HepG2 (cell line): ENCODE data around the gene MRPS5. TPM values are rescaled to one million over a fixed set of nuclear protein-coding genes. Genes with fewer than 3 reads are reported as not detected.
A peak's percentile ranks its signal among the peaks of the same experiment; 100 is the strongest.

Experiments
- ATAC-seq: fragments of 200-7000 bp; cut with Tn5 transposase; 3 replicates; pipeline ENCODE4 v1.9.1; 2020; ENCODE audit warnings: mild to moderate bottlenecking, moderate library complexity
- BruUV-seq: library from RNA; stranded (reverse); fragments of 400-500 nt; replicated peaks from 2 replicates; lab custom pipeline; 2021; lab: Mats Ljungman, UMichigan
- CTCF ChIA-PET: fragments of 300-600 bp; formaldehyde crosslinking; extraction: SDS; loops from one replicate; lab custom pipeline; 2021; ENCODE audit warnings: low total read pairs, inconsistent platforms, low intra/inter-chr PET ratio; lab: Yijun Ruan, JAX
- POLR2A ChIA-PET: fragments of 350-600 bp; sonication (Branson Sonifier 250); formaldehyde crosslinking; loops from one replicate; lab custom pipeline; 2020; ENCODE audit warnings: antibody characterized with exemption, inconsistent platforms; lab: Yijun Ruan, JAX
- DNase-seq: peaks from one replicate; pipeline ENCODE4 v3.0.0-alpha.2; 2015; ENCODE audit warnings: low spot score
- FAIRE-seq: peaks from 3 replicates; lab custom pipeline; 2011; peaks lifted over from hg19 to GRCh38; lab: Jason Lieb, UNC
- H2AFZ ChIP-seq: one replicate; pipeline ENCODE4 v1.6.1; 2011; ENCODE audit warnings: low read length, inconsistent platforms
- H3K27ac ChIP-seq: fragments of 300-600 bp; 3 replicates; pipeline ENCODE4 v1.8.0; 2011; ENCODE audit warnings: mixed run types, mild to moderate bottlenecking, mixed read lengths, low read length, inconsistent platforms; ENCODE audit not compliant: insufficient read depth; ENCODE audit errors: extremely low read length
- H3K27me3 ChIP-seq, 2 experiments: fragments of 200-600 bp in 1 of 2; 2 replicates in 1 of 2; 3 replicates in 1 of 2; pipeline versions ENCODE4 v1.6.0 to v1.8.0; 2011; ENCODE audit warnings: low read length in 2 of 2, mild to moderate bottlenecking in 2 of 2, moderate library complexity in 2 of 2, inconsistent platforms in 1 of 2; ENCODE audit not compliant: insufficient read depth in 2 of 2, control insufficient read depth in 1 of 2
- H3K36me3 ChIP-seq, 2 experiments: fragments of 200-600 bp in 1 of 2; replicated peaks in 1 of 2; 2 replicates in 1 of 2; 3 replicates in 1 of 2; pipeline versions ENCODE4 v1.5.1 to v1.8.0; 2011; ENCODE audit warnings: low read length in 2 of 2, inconsistent platforms in 1 of 2; ENCODE audit not compliant: insufficient read depth in 2 of 2, control insufficient read depth in 1 of 2
- H3K4me1 ChIP-seq: 2 replicates; pipeline ENCODE4 v1.5.1; 2012; ENCODE audit warnings: low read length, inconsistent platforms; ENCODE audit not compliant: insufficient read depth
- H3K4me2 ChIP-seq: 2 replicates; pipeline ENCODE4 v1.6.0; 2011; ENCODE audit warnings: low read depth, low read length, inconsistent platforms
- H3K4me3 ChIP-seq, 3 experiments: fragments of 200-600 bp in 1 of 3; sonication (generic), shearing (Covaris generic) in 1 of 3; replicated peaks in 1 of 3; 2 replicates each; pipeline ENCODE4 v1.5.1; 2011 to 2016; ENCODE audit warnings: low read length in 3 of 3, inconsistent platforms in 2 of 3, low read depth in 2 of 3, mild to moderate bottlenecking in 2 of 3, control low read depth in 1 of 3, mixed read lengths in 1 of 3; ENCODE audit not compliant: insufficient read depth in 1 of 3
- H3K79me2 ChIP-seq: one replicate; pipeline ENCODE4 v1.6.1; 2011; ENCODE audit warnings: low read length, inconsistent platforms; ENCODE audit not compliant: insufficient read depth
- H3K9ac ChIP-seq: 2 replicates; pipeline ENCODE4 v1.6.0; 2011; ENCODE audit warnings: mild to moderate bottlenecking, low read depth, low read length, inconsistent platforms; ENCODE audit not compliant: insufficient read depth
- H3K9me3 ChIP-seq: 2 replicates; pipeline ENCODE4 v1.5.1; 2012; ENCODE audit warnings: mild to moderate bottlenecking, low read length
- H4K20me1 ChIP-seq: 2 replicates; pipeline ENCODE4 v1.6.0; 2011; ENCODE audit warnings: inconsistent platforms, mild to moderate bottlenecking, low read length, moderate library complexity; ENCODE audit not compliant: insufficient read depth
- BHLHE40 ChIP-seq: IDR thresholded peaks from 2 replicates; pipeline ENCODE4 v1.6.1; 2011; ENCODE audit warnings: low read length, improper control_type of control experiment
- FOSL2 ChIP-seq: sonication (generic); formaldehyde crosslinking; IDR thresholded peaks from 2 replicates; pipeline ENCODE4 v1.4.0; 2020; ENCODE audit warnings: missing genetic modification reagents
- HNRNPK ChIP-seq: fragments of 200-400 bp; formaldehyde crosslinking; IDR thresholded peaks from 2 replicates; pipeline ENCODE4 v1.6.1; 2018; ENCODE audit warnings: low read length, low read depth, moderate library complexity, mild to moderate bottlenecking; ENCODE audit not compliant: poor library complexity, severe bottlenecking
- MNT ChIP-seq: fragments of 450-650 bp; IDR thresholded peaks from 2 replicates; pipeline ENCODE4 v1.6.1; 2016
- MXD1 ChIP-seq: sonication (generic); formaldehyde crosslinking; IDR thresholded peaks from 2 replicates; pipeline ENCODE4 v1.4.0; 2020; ENCODE audit warnings: mild to moderate bottlenecking, missing genetic modification reagents
- ZBTB3 ChIP-seq: sonication (generic); formaldehyde crosslinking; IDR thresholded peaks from 2 replicates; pipeline ENCODE4 v1.4.0; 2020; ENCODE audit warnings: low read depth, mild to moderate bottlenecking, moderate library complexity, missing genetic modification reagents, borderline replicate concordance
- ZKSCAN5 ChIP-seq: sonication (generic); formaldehyde crosslinking; IDR thresholded peaks from 2 replicates; pipeline ENCODE4 v1.5.1; 2020; ENCODE audit warnings: mild to moderate bottlenecking, missing genetic modification reagents
- ZNF282 ChIP-seq: fragments of 450-650 bp; IDR thresholded peaks from 2 replicates; pipeline ENCODE4 v1.6.1; 2018; ENCODE audit not compliant: partially characterized antibody
- ZNF407 ChIP-seq: sonication (generic); formaldehyde crosslinking; IDR thresholded peaks from one replicate; pipeline ENCODE4 v1.5.1; 2020; ENCODE audit warnings: mild to moderate bottlenecking, missing genetic modification reagents; ENCODE audit errors: not compliant biosample characterization
- WGBS: methylation state at CpG from one replicate; pipeline ENCODE4 v1.1.6; 2017; ENCODE audit warnings: low lambda C conversion rate; 5-methylcytosine and 5-hydroxymethylcytosine counted together
- in situ Hi-C: cut with HindIII; loops from 2 replicates; pipeline ENCODE4 v1.10.0; 2017; ENCODE audit warnings: low pct_unique_long_range_greater_than_20kb; ENCODE audit not compliant: extremely low pct_ligation_motif_present
- intact Hi-C: fragments of 100-400 bp; cut with micrococcal nuclease; formaldehyde crosslinking; loops from one replicate; pipeline ENCODE4 v1.10.0; 2022; ENCODE audit not compliant: unreplicated experiment
- polyA plus RNA-seq, 8 experiments: library from polyadenylated mRNA; depleted of rRNA in 3 of 8; stranded (reverse) in 7 of 8; unstranded in 1 of 8; fragments of >200 nt; fragmentation: Illumina TruSeq in 4 of 8; extraction: Trizol in 4 of 8; gene quantifications; 2 replicates each; pipeline versions ENCODE4 v1.2.1 to v1.2.3, GENCODE V29; 2011 to 2016; ENCODE audit warnings: low read depth in 4 of 8, missing spikeins in 1 of 8, mixed read lengths in 1 of 8; ENCODE audit not compliant: insufficient read depth in 1 of 8
- total RNA-seq, 5 experiments: library from RNA; depleted of rRNA; stranded (reverse); fragments of >200 nt; fragmentation: Illumina TruSeq; extraction: Trizol; gene quantifications; 2 replicates each; pipeline ENCODE4 v1.2.3, GENCODE V29; 2016; ENCODE audit warnings: low read depth in 1 of 5

MRPS5 gene
- total and polyA plus RNA-seq, 2 of the 13 experiments (the other 11 are each of a cell fraction or from before 2014, with no cell fraction given), result 98.8 to 134 TPM

- H3K4me2 ChIP-seq, result no peak overlapping the region
- no peaks in the 10 kb centered on the region for H3K79me2 ChIP-seq
- no peaks in the 10 kb centered on the region for H4K20me1 ChIP-seq
- DNase-seq (no peak), ATAC-seq (no peak), FAIRE-seq (no peak)
- H3K9ac ChIP-seq, result no peak overlapping the region
- in situ Hi-C loops, result no loop called here
- no TSS peak for BruUV-seq
- no peaks in the 10 kb centered on the region for H3K36me3 ChIP-seq
- 0 out of 2 replicates have a peak, but pooled peaks cover 7% of the 10 kb centered on the region for H3K4me1 ChIP-seq
- H3K9me3 ChIP-seq, result no peaks in the 10 kb centered on the region
- TF ChIP-seq MNT (peak; percentile 63), HNRNPK (no peak)
- H3K27me3 ChIP-seq, result peaks cover 11 to 80% of the 10 kb centered on the region in 2 experiments
- H3K27ac ChIP-seq, result no peak overlapping the region
- intact Hi-C loops, result no loop called here
- WGBS, result 35% methylated on average over 5 of the region's 6 CpGs
- ChIA-PET POLR2A (no interaction called here), CTCF (no interaction called here)
- no peak overlapping the region for H2AFZ ChIP-seq
- H3K4me3 ChIP-seq, result no peak overlapping the region
Observed at GRCh38 chr2:95049961-95050360, 71.6 kb downstream of the MRPS5 start.

- no peak for ATAC-seq
- no peak overlapping the region for H3K4me2 ChIP-seq
- TF ChIP-seq ZNF282 (no peak), ZBTB3 (CRISPR knock-in tag) (no peak), BHLHE40 (no peak), ZKSCAN5 (no peak), FOSL2 (CRISPR knock-in tag) (no peak), MXD1 (CRISPR knock-in tag) (no peak), ZNF407 (no peak)
Observed at GRCh38 chr2:95049683-95049955, 72.0 kb downstream of the MRPS5 start.

More at GRCh38 chr2:95049683-95049955, 72.0 kb downstream of the MRPS5 start:
- in situ Hi-C loops, result no loop called here
- no peak for DNase-seq
- no peak overlapping the region for H3K9ac ChIP-seq
- H3K4me1 ChIP-seq, result 0 out of 2 replicates have a peak, but pooled peaks cover 7% of the 10 kb centered on the region
- no peaks in the 10 kb centered on the region for H4K20me1 ChIP-seq
- 64% methylated on average over 10 of the region's 10 CpGs for WGBS
- no peaks in the 10 kb centered on the region for H3K36me3 ChIP-seq
- no peaks in the 10 kb centered on the region for H3K79me2 ChIP-seq
- intact Hi-C loops, result no loop called here
- peaks cover 11 to 82% of the 10 kb centered on the region in 2 experiments for H3K27me3 ChIP-seq
- H2AFZ ChIP-seq, result no peak overlapping the region
- ChIA-PET POLR2A (no interaction called here), CTCF (no interaction called here)
- H3K4me3 ChIP-seq, result no peak overlapping the region
- FAIRE-seq, result no peak
- H3K27ac ChIP-seq, result no peak overlapping the region
- no TSS peak for BruUV-seq
- H3K9me3 ChIP-seq, result no peaks in the 10 kb centered on the region
